GM12865 (cell line): Measurements from ENCODE around the gene PIP5K1A.

Experiments
- DNase-seq: peaks from one replicate; pipeline ENCODE4 v3.0.0; 2010; ENCODE audit warnings: low read depth
- H3K4me3 ChIP-seq: 2 replicates; pipeline ENCODE4 v1.5.1; 2011; ENCODE audit warnings: mild to moderate bottlenecking, low read depth, low read length, control low read depth
- CTCF ChIP-seq: IDR thresholded peaks from 2 replicates; pipeline ENCODE4 v1.5.1; 2011; ENCODE audit warnings: low read length, control low read depth, low read depth, inconsistent platforms; ENCODE audit not compliant: insufficient read depth; ENCODE audit errors: missing control alignments

Gene PIP5K1A

GRCh38 chr1:151254217-151255213, 56.2 kb downstream of the PIP5K1A start, which contains the start of gene PSMD4:
Gene PSMD4 (plus strand): TSS chr1:151254734. CDS start chr1:151254783, 49 bp downstream.
- H3K4me3 ChIP-seq = peak within 1 kb of the TSS; percentile 97
- peak; percentile 98 for DNase-seq
- no peak for TF ChIP-seq CTCF

GRCh38 chr1:151255381-151255780, 57.0 kb downstream of the PIP5K1A start:
- TF ChIP-seq CTCF = no peak
- peak; percentile 24 for DNase-seq
- peak overlapping the region; percentile 97 for H3K4me3 ChIP-seq

- H3K4me3 ChIP-seq = no peak overlapping the region
- no peak for DNase-seq
- TF ChIP-seq CTCF = no peak
These were observed 61.0 kb downstream of the PIP5K1A start for GRCh38 chr1:151259351-151259750.

GRCh38 chr1:151265446-151266236, 67.3 kb downstream of the PIP5K1A start:
- TF ChIP-seq CTCF = no peak
- no peak for DNase-seq
- H3K4me3 ChIP-seq = no peak overlapping the region

GRCh38 chr1:151266315-151266714, 68.0 kb downstream of the PIP5K1A start:
- no peak overlapping the region for H3K4me3 ChIP-seq
- no peak for TF ChIP-seq CTCF
- DNase-seq = no peak

- TF ChIP-seq CTCF = no peak
- H3K4me3 ChIP-seq = no peak overlapping the region
- DNase-seq = no peak
These were observed 68.5 kb downstream of the PIP5K1A start for GRCh38 chr1:151266821-151267220.
